GM21367 (cell line): ENCODE results near the gene VASP.

Experiments used
- ATAC-seq: cut with Tn5 transposase; IDR thresholded peaks from one replicate; pipeline ENCODE4 v1.9.1; 2021; ENCODE audit not compliant: unreplicated experiment

VASP gene

DNA sequence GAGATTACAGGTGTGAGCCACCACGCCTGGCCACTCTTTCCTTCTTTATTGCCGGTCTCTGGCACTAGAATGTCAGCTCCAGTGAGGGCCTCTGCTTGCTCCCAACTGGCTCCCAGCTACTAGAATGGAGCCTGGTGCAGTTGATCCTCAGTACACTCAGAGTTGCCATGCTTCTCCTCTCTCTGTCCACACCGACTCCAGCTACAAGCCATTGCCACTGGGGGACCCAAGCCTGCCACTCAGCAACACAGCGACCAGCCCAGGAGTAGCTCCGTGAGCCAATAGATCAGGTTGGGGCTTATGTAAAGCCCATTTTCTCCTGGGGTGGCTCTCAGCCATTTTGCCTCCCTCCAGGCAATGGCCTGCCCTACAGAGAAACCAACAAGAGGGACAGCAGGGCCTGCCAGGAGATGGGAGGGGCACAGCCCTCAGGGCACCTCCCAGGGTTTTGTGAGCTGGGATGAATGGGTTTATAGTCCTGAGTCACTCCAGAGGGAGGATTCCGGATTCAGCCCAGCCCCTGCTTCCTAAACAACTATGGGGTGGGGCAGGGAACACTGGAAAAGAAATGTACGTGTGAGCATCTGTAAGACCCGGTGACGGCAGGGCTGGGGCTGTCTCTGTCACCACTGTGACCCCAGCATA lies 40.8 kb downstream of the VASP start:
- no peak for ATAC-seq

DNA sequence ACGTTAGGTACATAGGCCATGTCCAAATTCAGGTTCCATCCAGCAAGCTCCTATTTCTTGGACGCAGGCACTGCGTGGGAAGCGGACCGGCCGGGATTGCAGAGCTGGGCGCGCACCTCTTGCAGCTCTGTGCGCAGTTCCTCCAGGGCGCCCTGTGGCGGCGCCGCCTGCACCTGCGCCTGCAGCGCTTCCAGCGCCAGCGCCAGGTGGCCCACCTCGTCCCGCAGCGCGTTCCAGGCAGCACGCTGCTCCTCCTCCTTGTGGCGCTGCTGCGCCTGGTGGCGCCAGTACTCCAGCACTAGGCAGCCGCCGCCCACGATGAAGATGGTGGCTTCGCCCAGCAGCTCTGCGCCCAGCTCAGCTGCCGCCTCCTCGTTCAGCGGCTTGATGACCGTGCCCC lies 46.2 kb downstream of the VASP start:
- no peak for ATAC-seq

DNA sequence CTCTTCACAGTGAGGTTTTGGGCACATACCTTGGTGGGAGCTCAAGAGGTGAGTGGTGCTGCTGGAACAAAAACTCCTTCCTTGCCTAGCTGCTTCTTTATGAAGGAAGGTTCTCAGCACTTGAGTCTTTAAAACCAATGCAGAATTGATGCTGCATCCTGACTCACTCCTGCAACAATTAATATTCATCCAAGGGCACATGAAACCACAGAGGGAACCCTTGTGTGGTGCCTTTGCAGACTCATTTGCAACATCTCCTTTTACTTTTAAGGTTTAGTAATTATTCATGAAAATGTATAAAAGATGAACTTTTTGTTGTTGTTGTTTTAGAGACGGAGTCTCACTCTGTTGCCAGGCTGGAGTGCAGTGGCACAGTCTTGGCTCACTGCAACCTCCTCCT lies 47.2 kb downstream of the VASP start:
- no peak for ATAC-seq

DNA sequence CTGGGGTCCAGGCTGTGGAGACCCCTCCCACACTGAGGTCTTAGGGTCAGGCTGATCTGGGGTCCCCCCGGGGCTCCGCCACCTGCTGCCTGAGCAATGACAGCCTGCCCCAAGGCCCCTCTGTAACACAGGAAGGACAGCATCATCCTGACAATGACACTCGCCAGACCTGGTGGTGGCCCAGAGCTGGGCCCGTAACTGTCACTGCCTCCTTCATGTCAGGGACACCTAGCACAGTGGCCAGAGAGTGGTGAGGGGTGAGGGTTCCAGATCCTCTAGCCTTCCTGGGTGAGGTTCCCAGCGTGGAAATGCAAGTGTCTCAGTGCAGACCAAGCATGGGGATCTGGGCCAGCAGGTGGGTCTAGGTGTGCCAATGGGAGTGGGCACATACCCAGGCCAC lies 49.6 kb downstream of the VASP start:
- no peak for ATAC-seq

DNA sequence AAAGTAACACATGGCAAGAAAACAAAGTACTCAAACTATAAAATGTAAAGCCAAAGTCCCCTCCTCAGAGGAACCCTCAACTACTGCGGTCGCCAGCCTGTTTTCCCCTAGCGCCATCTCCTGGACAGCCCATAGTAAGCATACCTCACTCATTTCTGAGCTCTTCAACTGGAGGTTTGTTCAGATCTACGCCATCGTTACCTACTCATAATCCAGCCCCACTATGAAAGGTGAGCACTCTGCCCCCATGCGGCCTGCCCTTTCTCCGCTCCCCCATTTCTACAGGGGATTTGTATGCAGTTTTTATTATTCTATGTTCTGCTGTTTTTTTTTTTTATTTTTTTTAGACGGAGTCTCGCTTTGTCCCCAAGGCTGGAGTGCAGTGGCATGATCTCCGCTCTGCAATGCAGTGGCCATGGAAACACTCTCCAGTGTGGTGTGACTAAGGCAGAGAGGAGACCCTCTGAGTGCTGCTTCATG lies 51.2 kb downstream of the VASP start:
- ATAC-seq = peak; percentile 63

DNA sequence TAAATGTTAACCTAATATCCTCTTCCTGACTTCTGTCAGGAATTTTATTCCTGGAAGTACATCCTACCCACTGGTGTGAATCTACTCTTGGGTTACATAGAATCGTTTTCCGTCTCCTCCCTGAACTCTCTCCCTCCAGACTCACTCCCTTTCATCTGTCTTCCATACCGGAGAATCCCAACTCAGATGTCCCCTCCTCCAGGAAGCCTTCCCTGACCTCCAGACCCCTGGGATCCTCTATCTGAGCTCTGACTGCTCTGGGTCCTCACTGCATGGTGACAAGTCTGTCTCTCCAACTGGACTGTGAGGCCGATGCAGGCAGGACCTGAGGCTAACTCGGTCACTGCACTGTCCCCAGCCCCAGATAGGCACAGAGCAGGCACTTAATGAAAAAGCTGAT lies 52.8 kb downstream of the VASP start:
- no peak for ATAC-seq

DNA sequence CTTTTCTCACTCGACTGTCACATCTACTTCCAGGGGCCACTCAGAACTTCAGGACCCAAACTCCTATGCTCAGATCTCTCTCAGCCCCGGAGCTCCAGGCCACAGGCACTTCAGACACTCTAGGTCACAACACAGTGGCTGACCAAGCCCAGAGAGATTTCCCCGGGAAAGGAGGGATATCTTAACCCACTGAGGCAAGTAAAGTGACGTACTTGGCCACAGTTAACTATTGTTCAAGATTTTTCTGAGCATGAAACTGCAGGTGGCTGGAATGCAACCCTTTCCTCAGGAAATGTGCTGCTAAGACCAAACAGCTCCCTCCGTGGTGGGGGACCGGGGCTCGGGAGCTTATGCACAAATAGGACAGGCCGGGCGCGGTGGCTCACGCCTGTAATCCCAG lies 53.4 kb downstream of the VASP start:
- no peak for ATAC-seq

DNA sequence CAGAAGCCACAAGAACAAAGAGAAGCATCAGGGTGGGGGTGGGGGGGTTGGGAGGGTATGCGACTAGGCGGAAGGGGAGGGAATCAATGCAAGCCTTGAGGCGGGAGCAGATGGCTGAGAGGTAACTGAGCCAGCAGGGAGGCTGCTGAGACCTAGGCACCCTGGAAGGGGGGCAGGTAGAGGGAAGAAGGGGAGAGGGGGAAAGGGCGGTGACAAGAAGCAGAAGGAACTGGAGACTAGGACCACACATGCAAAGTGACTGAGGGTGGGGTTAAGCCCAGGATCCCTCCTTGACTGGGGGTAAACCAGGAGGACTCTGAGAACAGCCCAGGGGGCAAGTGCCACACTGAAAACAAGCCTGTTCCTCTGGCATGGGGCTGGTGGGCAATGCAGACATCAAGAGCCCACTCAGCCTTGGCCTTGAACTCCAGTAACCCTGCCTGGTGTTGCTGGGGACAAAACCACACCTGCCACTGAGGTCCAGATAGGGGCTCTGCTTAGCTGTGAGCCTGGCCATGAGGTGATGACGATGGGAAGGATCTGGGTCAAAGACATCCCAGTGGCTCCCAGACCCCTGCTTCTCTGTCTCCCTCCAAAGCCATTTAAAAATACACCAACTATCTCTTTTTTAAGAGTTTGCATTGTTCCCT lies 57.0 kb downstream of the VASP start:
- no peak for ATAC-seq

DNA sequence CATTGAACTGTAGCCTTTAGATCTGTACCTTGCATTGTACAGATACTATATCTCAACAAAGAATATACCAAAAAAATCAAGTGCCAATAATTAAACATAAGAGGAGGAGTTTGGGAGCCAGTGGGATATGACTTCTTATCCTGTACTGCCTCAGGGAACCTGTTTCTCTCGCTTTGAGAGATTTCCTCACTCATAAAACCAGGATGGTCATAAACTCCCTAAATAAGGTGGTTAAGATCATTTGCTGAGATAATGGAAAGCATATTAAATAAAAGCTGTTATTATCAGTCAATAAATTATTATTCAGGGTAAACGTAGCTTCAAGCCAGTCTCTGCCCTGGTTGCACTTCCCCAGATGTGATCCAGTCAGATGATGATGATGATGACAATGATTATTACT lies 60.3 kb downstream of the VASP start:
- no peak for ATAC-seq

DNA sequence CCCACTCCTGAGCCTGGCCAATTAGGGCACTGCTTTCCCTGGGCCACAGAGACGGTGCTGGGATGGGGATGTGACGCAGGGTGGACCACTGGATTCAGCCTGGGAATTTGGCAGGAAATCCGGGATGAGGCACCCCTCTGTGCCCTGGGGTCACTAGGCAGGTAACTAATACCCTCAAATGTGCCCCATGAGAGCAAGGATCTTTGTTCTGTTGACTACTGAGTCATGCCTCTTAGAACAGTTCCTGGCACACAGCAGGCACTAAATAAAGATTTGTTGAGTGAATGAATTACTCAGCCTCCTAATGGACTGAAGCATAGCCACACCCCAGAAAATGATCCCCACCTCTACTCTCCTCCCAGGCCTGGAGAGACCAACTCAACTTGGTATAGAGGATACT lies 61.5 kb downstream of the VASP start:
- ATAC-seq = no peak

DNA sequence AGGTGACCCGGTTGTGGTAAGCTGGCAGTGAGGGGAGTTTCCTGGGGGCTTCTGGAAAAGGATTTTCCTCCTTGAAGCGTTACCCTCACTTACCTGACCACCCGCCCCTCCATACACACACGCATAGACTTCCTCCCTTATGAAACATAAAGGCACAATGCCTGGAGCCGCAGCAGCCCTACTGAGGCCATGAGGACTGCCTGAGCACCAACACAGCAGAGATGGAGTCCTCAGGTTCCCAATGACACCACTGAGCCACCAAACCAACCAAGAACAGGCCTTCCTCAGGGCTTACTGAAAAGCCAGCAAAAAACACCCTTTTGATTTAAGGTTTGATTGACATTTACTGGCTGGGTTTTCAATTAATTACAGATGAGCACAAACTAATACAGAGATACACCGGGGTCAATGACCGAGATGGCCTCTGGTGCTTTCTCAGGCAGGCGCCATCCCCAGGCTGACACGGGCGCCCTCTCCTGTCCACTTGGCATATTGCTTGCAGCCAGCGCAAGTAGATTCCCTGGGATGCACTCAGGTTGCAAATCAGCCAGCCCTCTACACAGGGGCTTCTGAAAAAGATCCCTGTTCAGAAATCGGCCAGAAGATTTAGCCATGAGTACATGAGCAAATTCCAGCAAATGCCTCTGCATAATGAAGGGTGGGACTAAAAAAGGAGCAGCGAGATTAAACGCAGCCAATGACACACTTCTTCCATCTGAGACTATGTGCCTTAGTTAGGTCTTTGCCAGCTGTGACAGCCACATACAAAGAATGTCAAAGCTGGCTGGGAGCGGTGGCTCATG lies 62.5 kb downstream of the VASP start:
- no peak for ATAC-seq

DNA sequence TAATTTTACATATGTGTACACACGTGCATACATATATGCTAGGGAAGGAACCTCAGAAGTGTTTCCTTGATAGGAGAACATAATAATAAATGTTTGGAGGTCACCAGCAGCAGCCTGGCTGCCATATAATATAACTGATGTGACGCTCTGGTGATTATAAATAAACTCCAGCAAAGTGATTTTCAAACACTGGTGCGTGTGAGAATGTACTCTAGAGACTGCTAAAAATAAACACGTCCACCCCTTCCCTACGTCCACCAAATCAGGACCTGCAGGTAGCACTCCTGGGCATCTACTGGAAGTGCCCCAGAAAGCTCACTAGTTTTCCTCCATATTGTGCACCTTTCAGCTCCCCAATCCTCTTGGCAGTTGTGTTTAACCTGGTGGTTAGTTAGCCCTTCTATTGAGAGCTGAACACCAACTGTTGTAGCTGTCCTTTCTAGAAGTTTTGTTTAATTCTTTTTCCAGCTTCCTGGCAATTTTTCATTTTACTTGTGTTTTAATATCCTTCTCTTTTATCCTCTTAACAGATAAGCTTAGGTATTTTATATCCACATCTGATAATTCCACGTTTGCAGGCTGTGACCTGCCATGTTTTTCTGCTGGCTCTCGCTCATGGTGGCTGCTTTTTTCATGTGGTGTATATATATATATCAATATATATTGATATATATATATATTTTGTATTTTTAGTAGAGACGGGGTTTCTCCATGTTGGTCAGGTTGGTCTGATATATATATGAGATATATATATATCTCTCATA lies 64.4 kb downstream of the VASP start:
- ATAC-seq = no peak

DNA sequence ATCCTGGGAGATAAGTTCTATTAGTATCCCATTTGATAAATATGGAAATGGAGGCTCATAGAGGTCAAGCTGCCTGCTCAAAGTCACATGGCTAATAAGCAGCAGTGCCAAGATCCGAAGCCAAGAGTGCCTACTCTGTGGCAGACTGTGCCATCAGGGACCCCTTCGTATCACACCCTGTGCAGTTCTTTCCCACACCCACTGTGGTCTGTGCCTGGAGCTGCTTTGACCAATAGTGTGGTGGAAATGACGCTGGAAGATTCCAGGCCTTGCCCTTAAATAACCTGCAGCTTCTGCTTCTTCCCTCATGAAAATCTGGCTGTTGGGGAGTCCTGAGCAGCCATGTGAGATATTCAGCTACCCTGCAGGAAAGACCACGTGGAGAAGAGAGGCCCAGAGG lies 67.2 kb downstream of the VASP start:
- no peak for ATAC-seq

DNA sequence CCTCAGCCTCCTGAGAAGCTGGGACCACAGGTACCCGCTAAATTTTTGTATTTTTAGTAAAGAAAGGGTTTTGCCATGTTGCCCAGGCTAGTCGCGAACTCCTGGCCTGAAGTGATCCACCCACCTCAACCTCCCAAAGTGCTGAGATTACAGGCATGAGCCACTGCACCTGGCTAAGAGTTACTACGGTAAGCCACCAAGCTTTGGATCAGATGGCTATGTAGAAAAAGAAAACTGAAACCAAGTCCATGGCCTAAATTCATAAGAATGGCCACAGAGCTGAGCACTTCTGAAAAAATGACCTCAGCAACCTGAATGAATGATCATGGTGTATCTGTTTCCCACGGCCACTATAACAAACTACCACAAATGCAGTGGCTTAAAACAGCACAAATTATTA lies 67.9 kb downstream of the VASP start:
- ATAC-seq = no peak
